Mammary epithelial cell (primary cell): ENCODE results near the gene DYRK1A.

Source experiments
- CTCF ChIP-seq, 2 donors: IDR thresholded peaks in 1 of 2; conservative IDR thresholded peaks in 1 of 2; 2 replicates each; pipeline ENCODE4 v1.5.1; 2011 to 2012; ENCODE audit warnings: inconsistent platforms in 2 of 2, low read length in 2 of 2, mild to moderate bottlenecking in 2 of 2, control low read depth in 1 of 2, low read depth in 1 of 2; ENCODE audit not compliant: insufficient read depth in 1 of 2; ENCODE audit errors: extremely low read depth in 1 of 2
- EZH2 ChIP-seq: IDR thresholded peaks from 2 replicates; pipeline ENCODE4 v1.6.1; 2012; ENCODE audit warnings: low read length, inconsistent platforms, borderline replicate concordance

- TF ChIP-seq CTCF (conservative IDR thresholded peaks at IDR 0.05 in 1 of 2, IDR thresholded peaks at IDR 0.05 in 1 of 2; ENCODE audit: extremely low read depth in 1 of 2, insufficient read depth in 1 of 2, low read depth in 1 of 2, low read length in 2 of 2) (no peak), EZH2 (no peak)
These were observed 102.3 kb downstream of the DYRK1A start for GRCh38 chr21:37468909-37469308.
